Ramos (cell line): ENCODE results near the gene PRKG1.

ENCODE experiments used
- in situ Hi-C: fragments of 300-500 bp; cut with MboI; formaldehyde crosslinking; loops from one replicate; pipeline ENCODE4 v1.14.3; 2022; ENCODE audit warnings: low sequenced_read_pairs; ENCODE audit not compliant: unreplicated experiment

Gene PRKG1

GRCh38 chr10:51363415-51363814 is 289.1 kb downstream of the PRKG1 start:
- in situ Hi-C loops = no loop called here

GRCh38 chr10:51364674-51365073 is 290.4 kb downstream of the PRKG1 start:
- in situ Hi-C loops = no loop called here

- in situ Hi-C loops = no loop called here
Measured at GRCh38 chr10:51366044-51366443, 291.8 kb downstream of the PRKG1 start.

GRCh38 chr10:51367127-51367526 is 292.8 kb downstream of the PRKG1 start:
- in situ Hi-C loops = no loop called here

- in situ Hi-C loops = no loop called here
Measured at GRCh38 chr10:51367694-51368093, 293.4 kb downstream of the PRKG1 start.

- in situ Hi-C loops = no loop called here
Measured at GRCh38 chr10:51368943-51369342, 294.7 kb downstream of the PRKG1 start.

- in situ Hi-C loops = no loop called here
Measured at GRCh38 chr10:51369903-51370302, 295.6 kb downstream of the PRKG1 start.

- in situ Hi-C loops = no loop called here
Measured at GRCh38 chr10:51371743-51372142, 297.5 kb downstream of the PRKG1 start.

GRCh38 chr10:51375790-51376189 is 301.5 kb downstream of the PRKG1 start:
- in situ Hi-C loops = loop anchor here (25.0 kb wide), 1 partner anchor 837 kb away; no protein-coding TSS in a partner anchor

- in situ Hi-C loops = loop anchor here (25.0 kb wide), 1 partner anchor 835 kb away; no protein-coding TSS in a partner anchor
Measured at GRCh38 chr10:51377070-51377931, 303.0 kb downstream of the PRKG1 start.

- in situ Hi-C loops = loop anchor here (25.0 kb wide), 1 partner anchor 834 kb away; no protein-coding TSS in a partner anchor
Measured at GRCh38 chr10:51377932-51378599, 303.8 kb downstream of the PRKG1 start.

- in situ Hi-C loops = loop anchor here (25.0 kb wide), 1 partner anchor 830 kb away; no protein-coding TSS in a partner anchor
Measured at GRCh38 chr10:51382181-51382580, 307.9 kb downstream of the PRKG1 start.

GRCh38 chr10:51384971-51385370 is 310.7 kb downstream of the PRKG1 start:
- in situ Hi-C loops = loop anchor here (25.0 kb wide), 1 partner anchor 827 kb away; no protein-coding TSS in a partner anchor

- in situ Hi-C loops = loop anchor here (25.0 kb wide), 1 partner anchor 826 kb away; no protein-coding TSS in a partner anchor
Measured at GRCh38 chr10:51386248-51386885, 312.1 kb downstream of the PRKG1 start.

- in situ Hi-C loops = loop anchor here (25.0 kb wide), 1 partner anchor 823 kb away; no protein-coding TSS in a partner anchor
Measured at GRCh38 chr10:51389415-51390321, 315.4 kb downstream of the PRKG1 start.

- in situ Hi-C loops = loop anchor here (25.0 kb wide), 1 partner anchor 819 kb away; no protein-coding TSS in a partner anchor
Measured at GRCh38 chr10:51393006-51393405, 318.7 kb downstream of the PRKG1 start.

GRCh38 chr10:51394039-51394438 is 319.8 kb downstream of the PRKG1 start:
- in situ Hi-C loops = loop anchor here (25.0 kb wide), 1 partner anchor 818 kb away; no protein-coding TSS in a partner anchor

- in situ Hi-C loops = loop anchor here (25.0 kb wide), 1 partner anchor 815 kb away; no protein-coding TSS in a partner anchor
Measured at GRCh38 chr10:51397244-51397643, 323.0 kb downstream of the PRKG1 start.

GRCh38 chr10:51397695-51398094 is 323.4 kb downstream of the PRKG1 start:
- in situ Hi-C loops = loop anchor here (25.0 kb wide), 1 partner anchor 815 kb away; no protein-coding TSS in a partner anchor
